GM15510 (cell line): Measurements from ENCODE around the gene TAS1R3.

Experiments used
- POLR2A ChIP-seq: IDR thresholded peaks from 3 replicates; pipeline ENCODE4 v1.6.1; 2011; ENCODE audit warnings: borderline replicate concordance; ENCODE audit not compliant: insufficient read length; ENCODE audit errors: extremely low read depth

Gene TAS1R3

DNA sequence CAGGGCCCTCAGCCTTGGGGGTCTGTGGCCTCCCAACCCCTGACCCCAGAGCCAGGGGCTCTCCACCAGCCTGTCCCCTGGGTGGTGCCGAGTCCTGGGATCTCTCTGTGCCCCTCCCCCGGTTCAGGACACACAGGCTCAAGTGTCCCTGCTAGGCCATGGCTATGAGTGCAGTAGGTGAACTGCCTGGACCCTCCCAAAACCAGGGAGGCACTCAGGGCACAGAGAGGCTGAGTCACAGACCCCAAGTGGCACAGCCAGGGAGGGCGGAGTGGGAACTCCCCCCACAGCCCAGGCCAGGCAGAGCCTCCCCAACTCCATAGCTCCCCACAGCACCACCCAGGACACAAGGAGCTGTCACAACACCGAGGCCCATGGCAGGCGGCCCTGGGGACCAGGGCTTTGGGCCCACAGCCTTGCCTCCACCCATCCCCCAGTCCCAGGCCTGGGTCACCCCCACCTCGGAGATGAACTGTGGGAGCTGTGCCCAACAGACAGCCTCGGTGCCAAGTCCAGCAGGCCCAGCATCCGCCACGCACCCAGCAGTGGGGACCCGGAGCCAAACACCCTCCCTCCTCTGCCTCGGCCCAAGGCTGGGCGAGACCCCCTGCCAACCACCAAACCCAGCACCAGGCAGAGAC is 14.9 kb downstream of the TAS1R3 start:
- TF ChIP-seq POLR2A = no peak

DNA sequence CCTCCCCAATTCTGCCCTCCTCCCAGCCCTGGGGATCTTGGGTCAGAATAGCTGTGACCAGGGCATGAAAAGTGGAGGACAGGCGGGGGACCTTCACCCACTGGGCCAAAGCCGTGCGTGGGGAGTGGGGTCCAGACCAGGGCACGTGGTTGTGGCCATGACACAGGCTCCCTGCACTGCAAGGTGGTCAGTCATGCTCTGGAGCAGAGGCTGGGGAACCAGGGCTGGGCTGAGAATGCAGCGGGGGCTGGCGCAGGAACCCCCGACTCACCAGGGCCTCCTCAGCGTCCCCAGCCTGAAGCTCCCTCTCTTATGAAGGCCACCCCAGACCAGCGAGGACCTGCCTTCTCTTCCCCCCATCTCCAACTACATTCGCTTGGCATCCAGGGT is 15.4 kb downstream of the TAS1R3 start:
- TF ChIP-seq POLR2A = no peak

GRCh38 chr1:1347026-1347595 is 16.0 kb downstream of the TAS1R3 start:
- TF ChIP-seq POLR2A = no peak

GRCh38 chr1:1347663-1348419 is 16.8 kb downstream of the TAS1R3 start:
- TF ChIP-seq POLR2A = no peak

DNA sequence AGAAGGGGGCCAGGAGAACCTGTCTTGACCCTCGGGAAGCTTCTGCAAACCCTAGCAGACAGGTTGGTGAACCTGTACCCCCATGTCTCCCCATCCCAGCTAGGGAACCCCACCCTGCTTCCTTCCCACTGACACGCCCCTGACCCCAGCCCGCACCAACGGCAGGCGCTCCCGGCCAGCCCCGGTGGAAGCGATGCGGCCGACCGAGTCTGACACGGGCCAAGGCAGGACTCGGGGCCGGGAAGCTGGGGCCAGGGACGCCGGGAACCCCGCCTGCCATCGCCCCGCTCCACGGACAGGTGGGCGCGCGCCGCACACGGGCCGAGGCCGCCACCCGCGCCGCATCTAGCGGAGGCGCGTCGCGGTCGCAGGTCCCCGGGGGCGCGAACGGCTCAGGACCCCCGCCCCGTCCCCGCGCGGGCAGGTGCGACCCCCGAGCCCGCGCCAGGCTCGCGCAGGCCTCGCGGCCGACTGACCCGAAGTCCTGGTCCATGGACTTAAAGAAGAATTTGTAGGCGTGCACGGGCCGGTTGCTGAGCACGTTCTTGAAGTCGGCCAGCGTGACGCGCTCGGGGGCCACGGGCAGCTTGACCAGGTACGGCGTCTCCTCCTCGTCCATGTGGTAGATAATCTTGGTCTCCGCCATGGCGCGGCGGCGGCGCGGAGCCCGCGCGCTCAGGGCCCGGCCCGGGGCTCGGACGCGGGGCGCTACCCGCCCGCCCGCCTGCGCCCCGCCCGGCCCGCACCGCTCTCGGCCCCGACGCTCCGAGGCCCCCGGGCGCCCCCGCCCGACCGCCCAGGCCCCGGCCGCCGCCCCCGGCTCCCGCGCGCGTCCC is 17.6 kb downstream of the TAS1R3 start:
- no peak for TF ChIP-seq POLR2A

DNA sequence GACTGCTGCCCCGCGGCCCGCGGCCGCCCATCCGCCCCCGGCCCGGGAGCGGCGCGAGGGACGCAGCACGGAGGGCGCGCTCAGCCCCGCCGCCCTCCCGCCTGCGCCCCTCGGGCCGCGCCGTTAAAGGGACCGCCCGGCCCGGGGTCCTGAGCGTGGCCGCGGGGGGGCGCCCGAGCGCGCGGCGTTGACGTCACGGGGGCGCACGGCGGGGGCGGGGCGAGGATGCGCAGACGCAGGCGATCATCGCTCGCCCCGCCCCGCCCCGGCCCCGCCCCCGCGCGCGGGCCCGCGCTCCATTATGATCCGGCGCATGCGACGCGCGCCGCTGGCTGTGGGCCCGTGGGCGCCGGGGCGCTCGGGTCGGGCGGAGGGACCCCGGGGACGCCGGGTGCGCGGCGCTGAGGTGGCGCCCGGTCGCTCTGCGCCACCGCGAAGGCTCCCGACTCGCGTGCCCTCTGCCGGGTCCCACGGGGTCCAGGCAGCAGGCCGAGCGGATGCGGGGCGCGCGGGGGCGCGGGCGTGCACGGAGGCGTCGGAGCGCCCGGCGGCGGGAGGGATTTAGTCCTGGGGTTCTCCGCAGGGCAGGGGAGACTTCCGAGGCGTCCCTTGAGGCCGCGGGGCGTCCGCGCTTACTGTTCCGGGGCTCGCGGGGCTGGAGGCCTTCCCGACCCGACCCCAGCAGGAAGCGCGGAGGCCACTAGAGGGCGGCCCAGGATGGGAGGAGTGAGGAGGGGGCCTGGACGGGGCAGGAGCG is 18.4 kb downstream of the TAS1R3 start, which contains the start of gene DVL1:
TSS of gene DVL1 (minus strand) at position 163 of the 757 bp plus-strand sequence. CDS start 353 bp downstream, outside the sequence.
- peak; percentile 83 for TF ChIP-seq POLR2A

GRCh38 chr1:1351511-1352427 is 20.7 kb downstream of the TAS1R3 start:
- TF ChIP-seq POLR2A = no peak

GRCh38 chr1:1352786-1353388 is 21.8 kb downstream of the TAS1R3 start:
- no peak for TF ChIP-seq POLR2A

DNA sequence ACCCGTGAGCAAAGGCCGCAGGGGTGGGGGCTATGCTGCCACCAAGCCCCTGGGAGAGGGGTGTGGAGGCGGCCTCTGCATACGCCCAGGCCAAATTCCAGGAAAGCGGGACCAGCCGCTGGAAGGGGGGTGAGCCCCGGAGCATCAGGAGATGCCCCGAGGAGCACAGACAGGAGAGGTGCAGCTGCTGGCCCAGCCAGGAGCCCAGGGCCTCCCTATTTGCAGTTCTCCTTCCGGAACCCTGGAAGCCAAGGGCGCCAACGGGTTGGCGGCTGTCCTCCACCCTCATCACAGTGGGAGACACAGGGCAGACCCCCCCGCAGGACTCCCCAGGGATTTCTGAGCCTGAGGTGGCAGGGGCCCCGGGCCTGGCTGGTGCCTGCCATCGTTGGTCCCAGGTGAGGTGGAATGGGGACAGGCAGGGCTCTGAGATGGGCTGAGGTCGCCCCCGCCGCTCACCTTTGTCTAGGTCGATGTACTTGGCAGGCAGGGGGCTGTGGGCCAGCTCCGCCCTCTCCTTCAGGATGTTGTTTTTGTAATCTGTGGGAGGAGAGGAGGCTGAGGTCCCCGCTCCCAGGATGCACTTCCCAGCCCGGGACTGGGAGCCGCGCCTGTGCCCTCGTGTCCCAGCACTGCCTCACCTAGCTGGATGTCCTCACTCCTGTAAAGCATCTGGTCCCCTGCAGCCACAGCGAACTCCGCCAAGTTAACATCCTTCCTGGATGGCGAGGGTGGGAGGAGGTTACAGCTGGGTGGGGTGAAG is 22.5 kb downstream of the TAS1R3 start:
- no peak for TF ChIP-seq POLR2A

- peak; percentile 20 for TF ChIP-seq POLR2A
These were observed 23.5 kb downstream of the TAS1R3 start for GRCh38 chr1:1354271-1355247.

DNA sequence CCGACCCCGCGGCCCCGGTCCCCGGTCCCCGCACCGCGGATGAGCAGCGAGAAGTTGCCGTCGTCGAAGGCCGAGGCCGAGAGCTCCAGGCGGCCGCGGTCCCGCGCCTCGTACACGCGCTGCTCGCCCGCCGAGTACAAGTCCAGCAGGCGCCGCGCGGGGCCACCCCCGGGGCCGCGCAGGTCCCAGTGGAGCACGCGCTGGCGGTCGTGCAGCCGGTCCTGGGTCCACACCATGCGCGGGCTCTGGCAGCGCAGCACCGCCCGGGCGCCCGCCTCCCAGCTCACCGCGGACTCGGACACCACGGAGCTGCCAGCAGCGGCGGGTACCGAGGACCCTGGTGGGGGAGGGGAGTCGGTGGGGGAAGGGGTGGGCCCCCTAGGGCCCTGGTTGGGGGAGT is 24.3 kb downstream of the TAS1R3 start:
- no peak for TF ChIP-seq POLR2A

DNA sequence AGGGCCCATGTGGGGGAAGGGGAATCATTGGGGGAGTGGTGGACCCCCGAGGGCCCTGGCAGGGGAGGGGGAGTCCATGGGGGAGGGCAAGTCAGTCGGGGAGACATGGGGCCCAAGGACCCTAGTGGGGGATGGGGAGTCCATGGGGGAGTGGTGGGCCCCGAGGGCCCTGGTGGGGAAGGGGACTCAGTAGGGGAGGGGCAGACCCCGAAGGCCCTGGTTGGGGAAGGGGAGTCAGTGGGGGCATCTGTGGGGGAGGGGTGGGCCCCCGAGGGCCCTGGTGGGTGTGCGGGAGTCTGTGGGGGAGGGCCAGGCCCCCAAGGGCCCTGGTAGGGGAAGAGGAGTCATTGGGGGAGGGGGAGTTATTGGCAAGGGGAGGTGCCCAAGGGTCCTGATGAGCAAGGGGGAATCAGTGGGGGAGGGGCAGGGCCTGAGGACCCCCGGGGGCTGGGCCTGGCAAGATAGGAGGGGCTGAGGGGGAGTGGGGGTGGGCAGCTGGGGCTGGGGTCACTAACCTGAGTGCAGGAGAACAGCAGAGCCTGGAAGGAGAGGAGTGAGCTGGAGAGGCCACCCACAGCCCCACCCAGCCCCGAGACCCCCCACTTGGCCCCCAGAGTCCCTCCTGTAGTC is 25.2 kb downstream of the TAS1R3 start:
- TF ChIP-seq POLR2A = no peak
